CD14-positive monocyte (primary cell): ENCODE results near the gene SLC37A2. TPM values are rescaled to one million over a fixed set of nuclear protein-coding genes. Genes with fewer than 3 reads are reported as not detected.

Experiments used
- DNase-seq, 3 donors: peaks; one replicate each; pipeline ENCODE4 v3.0.0-alpha.2; 2011 to 2022
- H2AFZ ChIP-seq: 2 replicates; pipeline ENCODE4 v1.6.0; 2012; ENCODE audit warnings: mild to moderate bottlenecking, low read depth, low read length, inconsistent platforms; ENCODE audit not compliant: insufficient read depth, poor library complexity, severe bottlenecking
- H3K27ac ChIP-seq, 2 donors: 1 replicate in 1 of 2; 2 replicates in 1 of 2; pipeline ENCODE4 v1.5.1; 2012 to 2013; ENCODE audit warnings: low read length in 2 of 2, control low read depth in 1 of 2, inconsistent platforms in 1 of 2, low read depth in 1 of 2, mild to moderate bottlenecking in 1 of 2
- H3K27me3 ChIP-seq, 2 donors: one replicate each; pipeline versions ENCODE4 v1.6.0 to v1.6.1; 2011 to 2013; ENCODE audit warnings: low read length in 2 of 2; ENCODE audit not compliant: control insufficient read depth in 2 of 2, insufficient read depth in 2 of 2
- H3K36me3 ChIP-seq, 2 donors: replicated peaks in 1 of 2; 1 replicate in 1 of 2; 2 replicates in 1 of 2; pipeline versions ENCODE4 v1.5.1 to v1.6.1; 2012 to 2013; ENCODE audit warnings: low read length in 2 of 2, control low read depth in 1 of 2, inconsistent platforms in 1 of 2, mild to moderate bottlenecking in 1 of 2; ENCODE audit not compliant: insufficient read depth in 2 of 2, control insufficient read depth in 1 of 2
- H3K4me1 ChIP-seq, 2 donors: 1 replicate in 1 of 2; 2 replicates in 1 of 2; pipeline versions ENCODE4 v1.5.1 to v1.6.1; 2012 to 2013; ENCODE audit warnings: low read length in 2 of 2, control low read depth in 1 of 2, inconsistent platforms in 1 of 2, mild to moderate bottlenecking in 1 of 2, moderate library complexity in 1 of 2; ENCODE audit not compliant: insufficient read depth in 2 of 2, control insufficient read depth in 1 of 2
- H3K4me2 ChIP-seq: replicated peaks from 2 replicates; pipeline ENCODE3; 2012; ENCODE audit warnings: low read length, moderate library complexity, mild to moderate bottlenecking; ENCODE audit not compliant: poor library complexity, severe bottlenecking; ENCODE audit errors: extremely low read depth
- H3K4me3 ChIP-seq, 3 experiments: fragments of 200-600 bp in 1 of 3; sonication (generic) in 1 of 3; replicated peaks in 1 of 3; 1 replicate in 2 of 3; 2 replicates in 1 of 3; pipeline ENCODE4 v1.5.1; 2011 to 2013; ENCODE audit warnings: low read length in 3 of 3, mild to moderate bottlenecking in 3 of 3, control low read depth in 2 of 3, low read depth in 2 of 3, inconsistent platforms in 1 of 3, moderate library complexity in 1 of 3
- H3K79me2 ChIP-seq: 2 replicates; pipeline ENCODE4 v1.6.0; 2012; ENCODE audit warnings: mild to moderate bottlenecking, control low read depth, inconsistent platforms, low read length, moderate library complexity; ENCODE audit not compliant: insufficient read depth
- H3K9ac ChIP-seq: 2 replicates; pipeline ENCODE4 v1.6.0; 2017; ENCODE audit warnings: low read length, mild to moderate bottlenecking; ENCODE audit not compliant: insufficient read depth, poor library complexity, severe bottlenecking
- H3K9me3 ChIP-seq, 2 donors: replicated peaks in 1 of 2; 1 replicate in 1 of 2; 2 replicates in 1 of 2; pipeline versions ENCODE4 v1.5.1 to v1.6.1; 2012 to 2013; ENCODE audit warnings: low read length in 2 of 2, control low read depth in 1 of 2; ENCODE audit not compliant: control insufficient read depth in 1 of 2, insufficient read depth in 1 of 2
- H4K20me1 ChIP-seq: 2 replicates; pipeline ENCODE4 v1.6.0; 2012; ENCODE audit warnings: mild to moderate bottlenecking, low read length, control low read depth, moderate library complexity; ENCODE audit not compliant: insufficient read depth
- H3K27ac Mint-ChIP-seq, 7 donors: one replicate each; pipeline ENCODE4 v1.8.0; 2020; ENCODE audit warnings: mild to moderate bottlenecking in 7 of 7, mixed read lengths in 7 of 7, moderate library complexity in 6 of 7, inconsistent platforms in 2 of 7
- H3K27me3 Mint-ChIP-seq, 3 donors: one replicate each; pipeline ENCODE4 v1.8.0; 2021 to 2022; ENCODE audit warnings: low read depth in 3 of 3, mild to moderate bottlenecking in 3 of 3, mixed read lengths in 3 of 3, moderate library complexity in 3 of 3, inconsistent platforms in 1 of 3
- H3K36me3 Mint-ChIP-seq, 2 donors: one replicate each; pipeline ENCODE4 v1.8.0; 2020; ENCODE audit warnings: mixed read lengths in 2 of 2, inconsistent platforms in 1 of 2, mild to moderate bottlenecking in 1 of 2
- H3K4me1 Mint-ChIP-seq: one replicate; pipeline ENCODE4 v1.8.0; 2020; ENCODE audit warnings: mild to moderate bottlenecking, mixed read lengths
- H3K4me3 Mint-ChIP-seq, 2 donors: one replicate each; pipeline ENCODE4 v1.8.0; 2020; ENCODE audit warnings: mild to moderate bottlenecking in 2 of 2, mixed read lengths in 2 of 2, moderate library complexity in 1 of 2
- H3K9me3 Mint-ChIP-seq, 7 donors: one replicate each; pipeline ENCODE4 v1.8.0; 2020 to 2022; ENCODE audit warnings: mixed read lengths in 7 of 7, mild to moderate bottlenecking in 6 of 7, moderate library complexity in 6 of 7, inconsistent platforms in 2 of 7
- CTCF ChIP-seq: fragments of 200-600 bp; IDR thresholded peaks from one replicate; pipeline ENCODE4 v1.8.0; 2022; ENCODE audit warnings: antibody characterized with exemption, mild to moderate bottlenecking
- WGBS: methylation state at CpG from one replicate; pipeline ENCODE4 v1.1.5; 2013; ENCODE audit warnings: missing lambda C conversion rate; ENCODE audit not compliant: insufficient coverage; 5-methylcytosine and 5-hydroxymethylcytosine counted together
- intact Hi-C, 2 donors: fragments of 100-400 bp; cut with micrococcal nuclease; formaldehyde crosslinking; loops; one replicate each; pipeline versions ENCODE4 v1.15.0 to v1.15.1; 2023
- polyA plus RNA-seq, 3 donors: library from polyadenylated mRNA; depleted of rRNA in 1 of 3; unstranded in 2 of 3; stranded (reverse) in 1 of 3; fragments of 300-500 nt in 2 of 3; fragments of >200 nt in 1 of 3; fragmentation: Illumina TruSeq in 2 of 3; gene quantifications; 1 replicate in 2 of 3; 2 replicates in 1 of 3; pipeline ENCODE4 v1.2.3, GENCODE V29; 2012 to 2021

The SLC37A2 gene
- polyA plus RNA-seq, 3 donors, result 70.8 to 81.5 (median 78.9) TPM

GRCh38 chr11:125128450-125128849, 65.3 kb downstream of the SLC37A2 start:
- no CpG with 5 or more reads among the region's 4 CpGs for WGBS
- peaks cover 0 to 4% (median 0%) of the 10 kb centered on the region in 7 donors for H3K9me3 Mint-ChIP-seq
- Histone ChIP-seq H3K9ac (no peak overlapping the region), H3K27me3 (peaks cover 9 to 19% of the 10 kb centered on the region in 2 donors), H2AFZ (no peak overlapping the region), H3K4me2 (no peak overlapping the region), H3K4me1 (peaks cover 18% of the 10 kb centered on the region in 2 donors), H3K27ac (no peak overlapping the region), H3K9me3 (no peaks in the 10 kb centered on the region), H4K20me1 (no peaks in the 10 kb centered on the region), H3K79me2 (no peaks in the 10 kb centered on the region), H3K4me3 (no peak overlapping the region), H3K36me3 (no peaks in the 10 kb centered on the region)
- no peak overlapping the region for H3K27ac Mint-ChIP-seq
- intact Hi-C loops, result no loop called here
- DNase-seq, result no peak
- peaks cover 17% of the 10 kb centered on the region for H3K4me1 Mint-ChIP-seq
- no peak for TF ChIP-seq CTCF
- no peaks in the 10 kb centered on the region for H3K36me3 Mint-ChIP-seq
- H3K27me3 Mint-ChIP-seq, result peaks cover 18 to 33% (median 23%) of the 10 kb centered on the region in 3 donors
- H3K4me3 Mint-ChIP-seq, result no peak overlapping the region

GRCh38 chr11:125129316-125129993, 66.3 kb downstream of the SLC37A2 start:
- Histone ChIP-seq H3K27me3 (peaks cover 9 to 19% of the 10 kb centered on the region in 2 donors), H3K79me2 (no peaks in the 10 kb centered on the region), H3K4me3 (no peak overlapping the region), H2AFZ (peak overlapping the region; percentile 7), H3K9me3 (no peaks in the 10 kb centered on the region), H3K4me2 (no peak overlapping the region), H3K27ac (no peak overlapping the region), H3K36me3 (no peaks in the 10 kb centered on the region), H3K4me1 (peaks cover 8% of the 10 kb centered on the region in 2 donors), H3K9ac (no peak overlapping the region), H4K20me1 (no peaks in the 10 kb centered on the region)
- DNase-seq, result no peak
- no peak overlapping the region for H3K27ac Mint-ChIP-seq
- peaks cover 9% of the 10 kb centered on the region for H3K4me1 Mint-ChIP-seq
- H3K4me3 Mint-ChIP-seq, result peak overlapping the region in 1 of 2 donors; percentile 33
- 90% methylated on average over 10 of the region's 22 CpGs for WGBS
- peaks cover 0 to 4% (median 0%) of the 10 kb centered on the region in 7 donors for H3K9me3 Mint-ChIP-seq
- intact Hi-C loops, result no loop called here
- H3K36me3 Mint-ChIP-seq, result no peaks in the 10 kb centered on the region
- no peak for TF ChIP-seq CTCF
- H3K27me3 Mint-ChIP-seq, result peaks cover 18 to 35% (median 23%) of the 10 kb centered on the region in 3 donors
